HL-60 (cell line): ENCODE measurements around the gene WWC1.

Source experiments
- GABPA ChIP-seq: IDR thresholded peaks from 2 replicates; pipeline ENCODE4 v1.6.1; 2012; ENCODE audit warnings: low read depth
- POLR2AphosphoS5 ChIP-seq: IDR thresholded peaks from 2 replicates; pipeline ENCODE4 v1.6.1; 2012; ENCODE audit warnings: low read depth
- TF ChIP-seq, protein P1 (sequence below): IDR thresholded peaks from one replicate; pipeline ENCODE4 v1.5.1; 2011; ENCODE audit warnings: low read length, control low read depth, inconsistent platforms; ENCODE audit not compliant: insufficient read depth

DNA sequence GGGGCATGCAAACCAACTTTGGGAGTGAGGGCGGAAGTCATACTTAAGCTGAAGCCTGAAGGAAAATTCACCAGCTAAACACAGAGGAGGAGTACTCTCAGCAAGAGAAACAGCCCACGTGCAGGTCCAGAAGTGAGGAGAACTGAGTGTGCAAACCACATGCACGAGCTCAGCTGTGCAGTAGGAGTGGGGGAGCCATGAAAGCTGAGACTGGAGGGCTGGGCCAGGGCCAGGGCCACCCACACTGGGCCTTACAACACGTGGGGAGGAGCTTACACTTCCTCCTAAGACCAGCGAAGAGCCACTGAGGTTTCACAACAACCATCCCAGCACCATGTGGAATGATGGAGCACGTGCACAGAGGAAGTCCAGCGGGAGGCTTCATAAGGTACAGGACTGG is 9.3 kb upstream of the WWC1 start:
- TF ChIP-seq, protein P1, sequence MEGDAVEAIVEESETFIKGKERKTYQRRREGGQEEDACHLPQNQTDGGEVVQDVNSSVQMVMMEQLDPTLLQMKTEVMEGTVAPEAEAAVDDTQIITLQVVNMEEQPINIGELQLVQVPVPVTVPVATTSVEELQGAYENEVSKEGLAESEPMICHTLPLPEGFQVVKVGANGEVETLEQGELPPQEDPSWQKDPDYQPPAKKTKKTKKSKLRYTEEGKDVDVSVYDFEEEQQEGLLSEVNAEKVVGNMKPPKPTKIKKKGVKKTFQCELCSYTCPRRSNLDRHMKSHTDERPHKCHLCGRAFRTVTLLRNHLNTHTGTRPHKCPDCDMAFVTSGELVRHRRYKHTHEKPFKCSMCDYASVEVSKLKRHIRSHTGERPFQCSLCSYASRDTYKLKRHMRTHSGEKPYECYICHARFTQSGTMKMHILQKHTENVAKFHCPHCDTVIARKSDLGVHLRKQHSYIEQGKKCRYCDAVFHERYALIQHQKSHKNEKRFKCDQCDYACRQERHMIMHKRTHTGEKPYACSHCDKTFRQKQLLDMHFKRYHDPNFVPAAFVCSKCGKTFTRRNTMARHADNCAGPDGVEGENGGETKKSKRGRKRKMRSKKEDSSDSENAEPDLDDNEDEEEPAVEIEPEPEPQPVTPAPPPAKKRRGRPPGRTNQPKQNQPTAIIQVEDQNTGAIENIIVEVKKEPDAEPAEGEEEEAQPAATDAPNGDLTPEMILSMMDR = no peak
- TF ChIP-seq GABPA = no peak
- TF ChIP-seq POLR2AphosphoS5 = no peak
